ENCODE results near the gene RASSF1. TPM values are rescaled to one million over a fixed set of nuclear protein-coding genes. Genes with fewer than 3 reads are reported as not detected.
"Not testable (repeated sequence)": the region's sequence is repeated elsewhere in the genome, so short reads cannot be mapped to it uniquely, and the experiment has no call there.

Gene RASSF1
- total RNA-seq, 1 donor from 2014 or later = 68.3 TPM

GRCh38 chr3:50322115-50322385, 18.6 kb downstream of the RASSF1 start:
- Mint-ChIP-seq H3K4me1 (peaks cover 27% of the 10 kb centered on the region), H3K27me3 (no peaks in the 10 kb centered on the region), H3K4me3 (peak overlapping the region; percentile 86), H3K27ac (no peak overlapping the region), H3K36me3 (ENCODE audit: low read depth) (peaks cover 18% of the 10 kb centered on the region), H3K9me3 (no peaks in the 10 kb centered on the region)
- intact Hi-C loops (cut with micrococcal nuclease) = loop anchor here (10.0 kb wide), 1 partner anchor 1847 kb away; no protein-coding TSS in a partner anchor
- no peak for DNase-seq

- no peaks in the 10 kb centered on the region for H3K9me3 Mint-ChIP-seq
- peaks cover 21% of the 10 kb centered on the region for H3K36me3 Mint-ChIP-seq (ENCODE audit: low read depth)
- intact Hi-C loops (cut with micrococcal nuclease) = loop anchor here (1.0 to 10.0 kb wide), 4 partner anchors 16 to 1847 kb away; partner anchors contain the start of genes HYAL3 and NAA80
- peak overlapping the region; percentile 92 for H3K27ac Mint-ChIP-seq
- peak overlapping the region; percentile 88 for H3K4me3 Mint-ChIP-seq
- H3K4me1 Mint-ChIP-seq = peaks cover 27% of the 10 kb centered on the region
- H3K27me3 Mint-ChIP-seq = no peaks in the 10 kb centered on the region
- peak; percentile 96 for DNase-seq
Measured at GRCh38 chr3:50321336-50322114, 19.1 kb downstream of the RASSF1 start.

- Mint-ChIP-seq H3K36me3 (ENCODE audit: low read depth) (peaks cover 24% of the 10 kb centered on the region), H3K27ac (peak overlapping the region; percentile 86), H3K9me3 (no peaks in the 10 kb centered on the region), H3K27me3 (no peaks in the 10 kb centered on the region), H3K4me1 (peaks cover 29% of the 10 kb centered on the region), H3K4me3 (peak overlapping the region; percentile 88)
- intact Hi-C loops (cut with micrococcal nuclease) = loop anchor here (1.0 to 10.0 kb wide), 4 partner anchors 16 to 1846 kb away; partner anchors contain the start of genes HYAL3 and NAA80
- DNase-seq = peak; percentile 93
Measured at GRCh38 chr3:50320853-50321335, 19.7 kb downstream of the RASSF1 start.

GRCh38 chr3:50319894-50320625, 20.6 kb downstream of the RASSF1 start:
- Mint-ChIP-seq H3K27ac (peak overlapping the region; percentile 34), H3K4me1 (peaks cover 32% of the 10 kb centered on the region), H3K36me3 (ENCODE audit: low read depth) (peaks cover 24% of the 10 kb centered on the region), H3K4me3 (peak overlapping the region; percentile 88), H3K27me3 (no peaks in the 10 kb centered on the region), H3K9me3 (no peaks in the 10 kb centered on the region)
- no peak for DNase-seq
- intact Hi-C loops (cut with micrococcal nuclease) = loop anchor here (2.0 to 10.0 kb wide), 2 partner anchors 93 to 1845 kb away; no protein-coding TSS in a partner anchor

- peaks cover 20% of the 10 kb centered on the region for H3K36me3 Mint-ChIP-seq (ENCODE audit: low read depth)
- H3K9me3 Mint-ChIP-seq = no peaks in the 10 kb centered on the region
- intact Hi-C loops (cut with micrococcal nuclease) = no loop called here
- H3K27me3 Mint-ChIP-seq = no peaks in the 10 kb centered on the region
- H3K27ac Mint-ChIP-seq = no peak overlapping the region
- peaks cover 30% of the 10 kb centered on the region for H3K4me1 Mint-ChIP-seq
- peak overlapping the region; percentile 4 for H3K4me3 Mint-ChIP-seq
- DNase-seq = no peak
Measured at GRCh38 chr3:50319181-50319893, 21.3 kb downstream of the RASSF1 start.

GRCh38 chr3:50318615-50319014, 22.0 kb downstream of the RASSF1 start:
- H3K9me3 Mint-ChIP-seq = no peaks in the 10 kb centered on the region
- peak overlapping the region; percentile 39 for H3K4me3 Mint-ChIP-seq
- H3K4me1 Mint-ChIP-seq = peaks cover 30% of the 10 kb centered on the region
- no peaks in the 10 kb centered on the region for H3K27me3 Mint-ChIP-seq
- intact Hi-C loops (cut with micrococcal nuclease) = no loop called here
- H3K27ac Mint-ChIP-seq = peak overlapping the region; percentile 53
- H3K36me3 Mint-ChIP-seq (ENCODE audit: low read depth) = peaks cover 21% of the 10 kb centered on the region
- DNase-seq = no peak

- H3K9me3 Mint-ChIP-seq = no peaks in the 10 kb centered on the region
- H3K36me3 Mint-ChIP-seq (ENCODE audit: low read depth) = peaks cover 21% of the 10 kb centered on the region
- H3K27me3 Mint-ChIP-seq = no peaks in the 10 kb centered on the region
- H3K4me3 Mint-ChIP-seq = no peak overlapping the region
- intact Hi-C loops (cut with micrococcal nuclease) = no loop called here
- peaks cover 30% of the 10 kb centered on the region for H3K4me1 Mint-ChIP-seq
- DNase-seq = no peak
- H3K27ac Mint-ChIP-seq = no peak overlapping the region
Measured at GRCh38 chr3:50318163-50318562, 22.5 kb downstream of the RASSF1 start.

GRCh38 chr3:50317300-50317699, 23.3 kb downstream of the RASSF1 start:
- Mint-ChIP-seq H3K4me1 (peaks cover 29% of the 10 kb centered on the region), H3K27ac (no peak overlapping the region)
- intact Hi-C loops (cut with micrococcal nuclease) = no loop called here

GRCh38 chr3:50316657-50317242, 23.9 kb downstream of the RASSF1 start:
- DNase-seq = peak; percentile 77
- Mint-ChIP-seq H3K36me3 (ENCODE audit: low read depth) (peaks cover 21% of the 10 kb centered on the region), H3K4me3 (peak overlapping the region; percentile 36), H3K9me3 (no peaks in the 10 kb centered on the region), H3K27me3 (no peaks in the 10 kb centered on the region), H3K4me1 (peaks cover 28% of the 10 kb centered on the region), H3K27ac (peak overlapping the region; percentile 2)
- intact Hi-C loops (cut with micrococcal nuclease) = no loop called here

More at GRCh38 chr3:50317300-50317699, 23.3 kb downstream of the RASSF1 start:
- H3K27me3 Mint-ChIP-seq = no peaks in the 10 kb centered on the region
- no peak for DNase-seq
- no peaks in the 10 kb centered on the region for H3K9me3 Mint-ChIP-seq
- H3K4me3 Mint-ChIP-seq = no peak overlapping the region
- H3K36me3 Mint-ChIP-seq (ENCODE audit: low read depth) = peaks cover 21% of the 10 kb centered on the region

GRCh38 chr3:50314816-50315215, 25.8 kb downstream of the RASSF1 start:
- Mint-ChIP-seq H3K36me3 (ENCODE audit: low read depth) (peaks cover 22% of the 10 kb centered on the region), H3K4me3 (no peak overlapping the region), H3K9me3 (no peaks in the 10 kb centered on the region), H3K4me1 (peaks cover 20% of the 10 kb centered on the region), H3K27me3 (no peaks in the 10 kb centered on the region), H3K27ac (no peak overlapping the region)
- intact Hi-C loops (cut with micrococcal nuclease) = no loop called here
- no peak for DNase-seq

GRCh38 chr3:50314342-50314741, 26.3 kb downstream of the RASSF1 start:
- peaks cover 20% of the 10 kb centered on the region for H3K4me1 Mint-ChIP-seq
- peak overlapping the region; percentile 72 for H3K27ac Mint-ChIP-seq
- no peak for DNase-seq
- H3K27me3 Mint-ChIP-seq = no peaks in the 10 kb centered on the region
- no peaks in the 10 kb centered on the region for H3K9me3 Mint-ChIP-seq
- intact Hi-C loops (cut with micrococcal nuclease) = no loop called here
- no peak overlapping the region for H3K4me3 Mint-ChIP-seq
- peaks cover 23% of the 10 kb centered on the region for H3K36me3 Mint-ChIP-seq (ENCODE audit: low read depth)

GRCh38 chr3:50312041-50312440, 28.6 kb downstream of the RASSF1 start:
- H3K27me3 Mint-ChIP-seq = not testable (repeated sequence)
- H3K36me3 Mint-ChIP-seq (ENCODE audit: low read depth) = peaks cover 13% of the 10 kb centered on the region

GRCh38 chr3:50304601-50305000, 36.0 kb downstream of the RASSF1 start:
- Mint-ChIP-seq H3K9me3 (no peaks in the 10 kb centered on the region), H3K4me1 (peaks cover 14% of the 10 kb centered on the region), H3K36me3 (ENCODE audit: low read depth) (no peaks in the 10 kb centered on the region), H3K27me3 (no peaks in the 10 kb centered on the region), H3K4me3 (no peak overlapping the region), H3K27ac (no peak overlapping the region)
- intact Hi-C loops (cut with micrococcal nuclease) = no loop called here
- no peak for DNase-seq

More at GRCh38 chr3:50312041-50312440, 28.6 kb downstream of the RASSF1 start:
- DNase-seq; H3K27ac Mint-ChIP-seq; H3K4me3 Mint-ChIP-seq; H3K9me3 Mint-ChIP-seq; intact Hi-C loops (cut with micrococcal nuclease): not testable (repeated sequence)
- H3K4me1 Mint-ChIP-seq = peaks cover 13% of the 10 kb centered on the region
